T-helper 9 cell (primary cell): ENCODE measurements around the gene DUXA.

Source experiments
- DNase-seq: peaks from one replicate; pipeline ENCODE4 v3.0.0-alpha.2; 2020

Gene DUXA

GRCh38 chr19:57105976-57106721 lies 61.1 kb downstream of the DUXA start:
- no peak for DNase-seq
